ENCODE results near the gene SBK1.

The SBK1 gene

DNA sequence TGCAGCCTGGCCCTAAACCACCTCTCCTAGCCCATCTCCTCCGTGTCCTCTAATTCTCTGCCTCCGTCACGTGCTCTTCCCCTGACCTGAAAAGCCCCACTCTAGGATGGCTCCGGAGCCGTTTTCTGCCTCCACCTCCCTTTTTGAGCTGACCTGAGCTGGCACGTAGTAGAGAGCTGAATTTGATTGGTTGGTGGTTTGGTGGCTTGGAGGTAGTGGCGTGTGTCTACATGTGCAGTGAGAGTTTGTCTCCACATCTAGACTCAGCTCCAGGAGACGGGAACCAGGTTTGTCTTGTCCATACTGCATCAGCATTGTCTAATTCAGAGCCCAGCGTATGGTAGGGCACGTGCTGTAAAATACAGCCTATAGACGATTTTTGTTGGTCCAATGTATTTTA is 3.0 kb downstream of the SBK1 start:
- Histone ChIP-seq H3K27me3 (ENCODE audit: insufficient read depth, low read length) (no peaks in the 10 kb centered on the region), H3K9ac (ENCODE audit: low read depth, low read length) (no peak overlapping the region), H3K36me3 (ENCODE audit: insufficient read depth, low read length) (peaks cover 24% of the 10 kb centered on the region), H3K9me3 (ENCODE audit: insufficient read depth, low read depth, low read length) (no peaks in the 10 kb centered on the region), H3K4me3 (ENCODE audit: low read length) (no peak overlapping the region), H3K4me1 (ENCODE audit: insufficient read depth, low read length) (peaks cover 12% of the 10 kb centered on the region), H3K27ac (ENCODE audit: low read depth, low read length) (no peak overlapping the region)
- 94% methylated on average over 11 of the region's 11 CpGs for WGBS

- Histone ChIP-seq H3K4me1 (ENCODE audit: insufficient read depth, low read length) (peaks cover 8% of the 10 kb centered on the region; the same call in 1 of the 2 replicates), H3K9me3 (ENCODE audit: insufficient read depth, low read depth, low read length) (no peaks in the 10 kb centered on the region), H3K27me3 (ENCODE audit: insufficient read depth, low read length) (no peaks in the 10 kb centered on the region), H3K4me3 (ENCODE audit: low read length) (no peak overlapping the region), H3K27ac (ENCODE audit: low read depth, low read length) (no peak overlapping the region), H3K36me3 (ENCODE audit: insufficient read depth, low read length) (peaks cover 30% of the 10 kb centered on the region), H3K9ac (ENCODE audit: low read depth, low read length) (no peak overlapping the region)
- WGBS: 89% methylated on average over 2 of the region's 2 CpGs
Observed at GRCh38 chr16:28297308-28297707, 5.0 kb downstream of the SBK1 start.

DNA sequence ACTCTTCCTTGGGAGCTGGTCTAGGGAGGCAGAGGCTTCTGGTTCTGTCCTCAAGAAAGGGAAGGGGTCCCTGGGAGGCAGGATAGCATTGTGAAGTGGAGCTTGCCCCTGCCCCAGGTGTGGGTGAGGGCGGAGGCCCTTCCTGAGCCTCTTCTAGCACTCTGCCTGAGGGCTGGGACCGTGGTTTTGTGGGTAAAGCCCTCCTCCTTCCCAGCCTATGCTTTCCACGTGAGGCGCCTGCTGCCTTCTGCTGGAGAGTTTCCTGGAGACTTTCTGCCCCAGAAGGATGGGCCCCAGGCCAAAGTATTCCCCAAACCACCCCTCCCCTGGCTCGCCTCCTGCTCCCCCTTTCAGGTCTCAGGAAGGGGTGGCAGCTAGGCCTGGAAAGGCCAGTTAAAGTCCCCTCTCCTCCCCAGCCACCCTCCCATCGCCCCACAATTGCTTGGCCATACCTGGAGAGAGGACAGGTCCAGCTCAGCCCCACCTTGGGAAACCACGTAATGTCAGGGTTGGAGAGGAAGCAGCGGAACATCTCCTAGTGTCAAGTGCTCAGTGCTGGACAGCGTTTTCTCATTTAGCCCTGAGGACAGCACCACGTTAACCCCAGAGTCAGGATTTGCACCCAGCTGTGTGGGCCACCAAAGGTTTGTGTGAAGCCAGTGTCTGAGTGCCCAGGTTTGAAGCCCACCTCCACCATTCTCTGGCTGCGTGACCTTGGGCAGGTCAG is 5.6 kb downstream of the SBK1 start:
- H3K27ac ChIP-seq (ENCODE audit: low read depth, low read length): peak overlapping the region; percentile 50; the same call in 1 of the 2 replicates
- WGBS: 65% methylated on average over 11 of the region's 11 CpGs
- no peaks in the 10 kb centered on the region for H3K27me3 ChIP-seq (ENCODE audit: insufficient read depth, low read length)
- H3K36me3 ChIP-seq (ENCODE audit: insufficient read depth, low read length): peaks cover 30% of the 10 kb centered on the region
- H3K9ac ChIP-seq (ENCODE audit: low read depth, low read length): no peak overlapping the region
- no peak overlapping the region for H3K4me3 ChIP-seq (ENCODE audit: low read length)
- peaks cover 8% of the 10 kb centered on the region; the same call in 1 of the 2 replicates for H3K4me1 ChIP-seq (ENCODE audit: insufficient read depth, low read length)
- H3K9me3 ChIP-seq (ENCODE audit: insufficient read depth, low read depth, low read length): no peaks in the 10 kb centered on the region

DNA sequence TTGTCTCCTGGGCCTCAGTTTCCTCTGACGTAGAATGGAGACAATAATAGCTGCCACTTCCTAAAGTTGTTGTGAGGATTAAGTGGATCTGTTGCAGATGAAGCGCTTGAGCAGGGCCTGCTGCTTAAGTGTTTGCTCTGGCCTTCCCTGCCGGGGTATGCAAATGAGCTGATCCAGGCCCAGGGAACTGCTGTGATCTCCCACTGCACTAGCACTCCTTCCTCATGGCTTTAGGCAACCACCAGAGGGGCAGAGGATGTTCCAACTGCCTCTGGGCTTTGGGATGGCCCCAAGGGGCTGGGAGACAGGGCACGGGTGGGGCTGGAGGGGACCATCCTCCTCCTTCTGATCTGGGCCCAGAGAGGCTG is 6.2 kb downstream of the SBK1 start:
- Histone ChIP-seq H3K9me3 (ENCODE audit: insufficient read depth, low read depth, low read length) (no peaks in the 10 kb centered on the region), H3K27me3 (ENCODE audit: insufficient read depth, low read length) (no peaks in the 10 kb centered on the region), H3K4me3 (ENCODE audit: low read length) (no peak overlapping the region), H3K9ac (ENCODE audit: low read depth, low read length) (no peak overlapping the region), H3K36me3 (ENCODE audit: insufficient read depth, low read length) (peaks cover 31% of the 10 kb centered on the region), H3K4me1 (ENCODE audit: insufficient read depth, low read length) (peaks cover 8% of the 10 kb centered on the region; the same call in 1 of the 2 replicates), H3K27ac (ENCODE audit: low read depth, low read length) (peak overlapping the region; percentile 50; the same call in 1 of the 2 replicates)
- 33% methylated on average over 4 of the region's 4 CpGs for WGBS

- Histone ChIP-seq H3K27me3 (ENCODE audit: insufficient read depth, low read length) (no peaks in the 10 kb centered on the region), H3K4me1 (ENCODE audit: insufficient read depth, low read length) (peaks cover 3% of the 10 kb centered on the region; the same call in 1 of the 2 replicates), H3K4me3 (ENCODE audit: low read length) (no peak overlapping the region), H3K9me3 (ENCODE audit: insufficient read depth, low read depth, low read length) (no peaks in the 10 kb centered on the region), H3K27ac (ENCODE audit: low read depth, low read length) (no peak overlapping the region), H3K9ac (ENCODE audit: low read depth, low read length) (no peak overlapping the region), H3K36me3 (ENCODE audit: insufficient read depth, low read length) (peaks cover 30% of the 10 kb centered on the region)
- WGBS: 96% methylated on average over 5 of the region's 5 CpGs
Observed at GRCh38 chr16:28300327-28300726, 8.0 kb downstream of the SBK1 start.

- Histone ChIP-seq H3K27me3 (ENCODE audit: insufficient read depth, low read length) (no peaks in the 10 kb centered on the region), H3K27ac (ENCODE audit: low read depth, low read length) (no peak overlapping the region), H3K9ac (ENCODE audit: low read depth, low read length) (no peak overlapping the region), H3K36me3 (ENCODE audit: insufficient read depth, low read length) (peaks cover 27% of the 10 kb centered on the region), H3K4me3 (ENCODE audit: low read length) (no peak overlapping the region), H3K9me3 (ENCODE audit: insufficient read depth, low read depth, low read length) (no peaks in the 10 kb centered on the region), H3K4me1 (ENCODE audit: insufficient read depth, low read length) (peaks cover 3% of the 10 kb centered on the region; the same call in 1 of the 2 replicates)
- WGBS: 93% methylated on average over 6 of the region's 6 CpGs
Observed at GRCh38 chr16:28301154-28301553, 8.8 kb downstream of the SBK1 start.

GRCh38 chr16:28301620-28302019 is 9.3 kb downstream of the SBK1 start:
- H3K27me3 ChIP-seq (ENCODE audit: insufficient read depth, low read length): no peaks in the 10 kb centered on the region
- H3K9me3 ChIP-seq (ENCODE audit: insufficient read depth, low read depth, low read length): no peaks in the 10 kb centered on the region
- H3K4me3 ChIP-seq (ENCODE audit: low read length): no peak overlapping the region
- H3K27ac ChIP-seq (ENCODE audit: low read depth, low read length): no peak overlapping the region
- peaks cover 27% of the 10 kb centered on the region for H3K36me3 ChIP-seq (ENCODE audit: insufficient read depth, low read length)
- H3K4me1 ChIP-seq (ENCODE audit: insufficient read depth, low read length): peaks cover 3% of the 10 kb centered on the region; the same call in 1 of the 2 replicates
- WGBS: 100% methylated on average over 2 of the region's 2 CpGs
- H3K9ac ChIP-seq (ENCODE audit: low read depth, low read length): no peak overlapping the region

DNA sequence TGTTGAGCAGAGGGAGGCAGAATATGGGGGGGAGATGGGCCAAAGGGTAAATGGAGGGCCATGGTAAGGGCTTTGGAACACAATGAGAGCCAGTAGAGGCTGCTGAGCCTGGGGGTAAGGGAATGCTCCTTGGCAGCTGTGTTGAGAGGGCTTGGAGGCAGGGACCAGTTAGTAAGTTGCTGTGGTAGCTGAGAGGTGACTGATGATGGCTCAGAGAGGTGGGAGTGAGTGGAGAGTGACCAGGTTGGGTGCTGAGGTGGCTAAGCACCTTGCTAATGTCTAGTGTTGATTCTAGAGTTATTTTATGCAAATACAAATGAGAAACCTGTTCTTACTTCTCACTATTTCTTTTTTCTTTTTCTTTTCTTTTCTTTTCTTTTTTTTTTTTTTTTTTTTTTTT is 10.8 kb downstream of the SBK1 start:
- Histone ChIP-seq H3K36me3 (ENCODE audit: insufficient read depth, low read length) (peaks cover 27% of the 10 kb centered on the region), H3K27me3 (ENCODE audit: insufficient read depth, low read length) (no peaks in the 10 kb centered on the region), H3K4me1 (ENCODE audit: insufficient read depth, low read length) (peaks cover 3% of the 10 kb centered on the region; the same call in 1 of the 2 replicates), H3K4me3 (ENCODE audit: low read length) (no peak overlapping the region), H3K27ac (ENCODE audit: low read depth, low read length) (no peak overlapping the region), H3K9me3 (ENCODE audit: insufficient read depth, low read depth, low read length) (no peaks in the 10 kb centered on the region), H3K9ac (ENCODE audit: low read depth, low read length) (no peak overlapping the region)

- Histone ChIP-seq H3K27ac (ENCODE audit: low read depth, low read length) (no peak overlapping the region), H3K36me3 (ENCODE audit: insufficient read depth, low read length) (peaks cover 32% of the 10 kb centered on the region), H3K4me3 (ENCODE audit: low read length) (no peak overlapping the region), H3K27me3 (ENCODE audit: insufficient read depth, low read length) (no peaks in the 10 kb centered on the region), H3K9me3 (ENCODE audit: insufficient read depth, low read depth, low read length) (no peaks in the 10 kb centered on the region), H3K9ac (ENCODE audit: low read depth, low read length) (no peak overlapping the region), H3K4me1 (ENCODE audit: insufficient read depth, low read length) (no peaks in the 10 kb centered on the region)
- WGBS: 85% methylated on average over 8 of the region's 8 CpGs
Observed at GRCh38 chr16:28304214-28304613, 11.9 kb downstream of the SBK1 start.

- Histone ChIP-seq H3K27ac (ENCODE audit: low read depth, low read length) (no peak overlapping the region), H3K4me1 (ENCODE audit: insufficient read depth, low read length) (no peaks in the 10 kb centered on the region), H3K27me3 (ENCODE audit: insufficient read depth, low read length) (no peaks in the 10 kb centered on the region), H3K9me3 (ENCODE audit: insufficient read depth, low read depth, low read length) (no peaks in the 10 kb centered on the region), H3K36me3 (ENCODE audit: insufficient read depth, low read length) (peaks cover 24% of the 10 kb centered on the region), H3K4me3 (ENCODE audit: low read length) (no peak overlapping the region), H3K9ac (ENCODE audit: low read depth, low read length) (no peak overlapping the region)
- 91% methylated on average over 5 of the region's 5 CpGs for WGBS
Observed at GRCh38 chr16:28307936-28308335, 15.6 kb downstream of the SBK1 start.

- WGBS: 92% methylated on average over 14 of the region's 14 CpGs
- no peaks in the 10 kb centered on the region for H3K27me3 ChIP-seq (ENCODE audit: insufficient read depth, low read length)
- H3K27ac ChIP-seq (ENCODE audit: low read depth, low read length): no peak overlapping the region
- no peaks in the 10 kb centered on the region for H3K9me3 ChIP-seq (ENCODE audit: insufficient read depth, low read depth, low read length)
- H3K9ac ChIP-seq (ENCODE audit: low read depth, low read length): no peak overlapping the region
- no peaks in the 10 kb centered on the region for H3K4me1 ChIP-seq (ENCODE audit: insufficient read depth, low read length)
- H3K36me3 ChIP-seq (ENCODE audit: insufficient read depth, low read length): peaks cover 18% of the 10 kb centered on the region
- H3K4me3 ChIP-seq (ENCODE audit: low read length): no peak overlapping the region
Observed at GRCh38 chr16:28308794-28309584, 16.7 kb downstream of the SBK1 start.

All from HUES64 (cell line).